SK-N-SH (cell line): ENCODE measurements around the gene PRPF40A. TPM values are rescaled to one million over a fixed set of nuclear protein-coding genes. Genes with fewer than 3 reads are reported as not detected.

ENCODE experiments used
- CTCF ChIA-PET: fragments of 300-600, 350-600 bp; formaldehyde crosslinking; extraction: SDS; loops from one replicate; lab custom pipeline; 2021; lab: Yijun Ruan, JAX
- POLR2A ChIA-PET: fragments of 350-600 bp; sonication (Branson Sonifier 250); formaldehyde crosslinking; extraction: SDS; loops from one replicate; lab custom pipeline; 2020; ENCODE audit warnings: antibody characterized with exemption, inconsistent platforms; lab: Yijun Ruan, JAX
- DNase-seq: peaks from one replicate; pipeline ENCODE4 v3.0.0; 2012
- H2AFZ ChIP-seq: fragments of 200-600 bp; sonication (generic); 2 replicates; pipeline ENCODE4 v1.8.1; 2016; ENCODE audit warnings: antibody characterized with exemption, mild to moderate bottlenecking, low read depth
- H3F3A ChIP-seq: fragments of 200-600 bp; sonication (generic); replicated peaks from 2 replicates; pipeline ENCODE3; 2016; ENCODE audit warnings: antibody characterized with exemption, mild to moderate bottlenecking; ENCODE audit not compliant: insufficient read depth
- H3K27ac ChIP-seq, 2 experiments: fragments of 200-500 bp in 1 of 2; fragments of 200-600 bp in 1 of 2; sonication (Bioruptor generic) in 1 of 2; sonication (generic), shearing (Covaris generic) in 1 of 2; 2 replicates each; pipeline versions ENCODE4 v1.5.1 to v1.6.1; 2014 to 2016; ENCODE audit warnings: low read depth in 2 of 2, inconsistent platforms in 1 of 2, low read length in 1 of 2, mild to moderate bottlenecking in 1 of 2, mixed read lengths in 1 of 2
- H3K27me3 ChIP-seq: fragments of 200-600 bp; sonication (generic), shearing (Covaris generic); 2 replicates; pipeline ENCODE4 v1.6.1; 2016; ENCODE audit warnings: mixed run types; ENCODE audit not compliant: insufficient read depth
- H3K36me3 ChIP-seq, 2 experiments: fragments of 200-500 bp in 1 of 2; fragments of 200-600 bp in 1 of 2; sonication (Bioruptor generic) in 1 of 2; sonication (generic) in 1 of 2; replicated peaks in 1 of 2; 2 replicates each; pipeline versions ENCODE3 to v1.5.1; 2014 to 2016; ENCODE audit warnings: low read length in 1 of 2, mild to moderate bottlenecking in 1 of 2; ENCODE audit not compliant: insufficient read depth in 2 of 2, control insufficient read depth in 1 of 2
- H3K4me1 ChIP-seq, 2 experiments: fragments of 200-500 bp in 1 of 2; fragments of 200-600 bp in 1 of 2; sonication (Bioruptor generic) in 1 of 2; sonication (generic), shearing (Covaris generic) in 1 of 2; 2 replicates each; pipeline versions ENCODE4 v1.5.1 to v1.6.1; 2014 to 2016; ENCODE audit warnings: low read depth in 1 of 2, low read length in 1 of 2, mixed run types in 1 of 2; ENCODE audit not compliant: insufficient read depth in 2 of 2, control insufficient read depth in 1 of 2
- H3K4me2 ChIP-seq: fragments of 200-600 bp; sonication (generic), shearing (Covaris generic); 2 replicates; pipeline ENCODE4 v1.6.1; 2017; ENCODE audit warnings: mixed run types
- H3K4me3 ChIP-seq, 2 experiments: fragments of 200-500 bp in 1 of 2; fragments of 200-600 bp in 1 of 2; sonication (Bioruptor generic) in 1 of 2; sonication (generic), shearing (Covaris generic) in 1 of 2; 2 replicates each; pipeline versions ENCODE4 v1.5.1 to v1.8.1; 2014 to 2016; ENCODE audit warnings: low read depth in 2 of 2, inconsistent platforms in 1 of 2, low read length in 1 of 2, mild to moderate bottlenecking in 1 of 2, mixed read lengths in 1 of 2, moderate library complexity in 1 of 2
- H3K79me2 ChIP-seq: fragments of 200-600 bp; sonication (generic); 2 replicates; pipeline ENCODE4 v1.8.1; 2017; ENCODE audit warnings: mild to moderate bottlenecking; ENCODE audit not compliant: insufficient read depth
- H3K9ac ChIP-seq: fragments of 200-600 bp; sonication (generic); 2 replicates; pipeline ENCODE4 v1.6.1; 2017; ENCODE audit warnings: mixed run types
- H3K9me2 ChIP-seq: fragments of 200-600 bp; sonication (generic); 2 replicates; pipeline ENCODE4 v1.6.1; 2017; ENCODE audit warnings: mixed run types
- H3K9me3 ChIP-seq: fragments of 200-600 bp; sonication (generic); 2 replicates; pipeline ENCODE4 v1.6.1; 2017; ENCODE audit warnings: mixed run types, mild to moderate bottlenecking, moderate library complexity
- H4K20me1 ChIP-seq: fragments of 200-600 bp; sonication (generic); 2 replicates; pipeline ENCODE4 v1.6.1; 2017; ENCODE audit warnings: mild to moderate bottlenecking, mixed run types; ENCODE audit not compliant: insufficient read depth
- ELF1 ChIP-seq: IDR thresholded peaks from 2 replicates; pipeline ENCODE4 v1.4.0; 2012
- EP300 ChIP-seq, 2 experiments: IDR thresholded peaks; 2 replicates each; pipeline versions ENCODE4 v1.4.0 to v1.6.1; 2012; ENCODE audit warnings: borderline replicate concordance in 1 of 2, low read depth in 1 of 2, low read length in 1 of 2
- EZH2phosphoT487 ChIP-seq: fragments of 200-600 bp; sonication (generic); IDR thresholded peaks from 2 replicates; pipeline ENCODE4 v1.6.1; 2017; ENCODE audit warnings: low read depth, mixed run types, mild to moderate bottlenecking, antibody characterized with exemption, moderate library complexity, borderline replicate concordance
- FOXJ3 ChIP-seq: sonication (generic); formaldehyde crosslinking; IDR thresholded peaks from 2 replicates; pipeline ENCODE4 v1.5.1; 2020; ENCODE audit warnings: mild to moderate bottlenecking, missing genetic modification reagents
- FOXM1 ChIP-seq: IDR thresholded peaks from 2 replicates; pipeline ENCODE4 v1.4.0; 2012; ENCODE audit warnings: low read depth, mild to moderate bottlenecking
- GATA2 ChIP-seq: sonication (generic); formaldehyde crosslinking; IDR thresholded peaks from 2 replicates; pipeline ENCODE4 v1.5.0; 2020; ENCODE audit warnings: mild to moderate bottlenecking, missing genetic modification reagents
- MEF2A ChIP-seq: IDR thresholded peaks from 2 replicates; pipeline ENCODE4 v1.4.0; 2012; ENCODE audit warnings: low read depth, borderline replicate concordance
- NRF1 ChIP-seq: IDR thresholded peaks from 2 replicates; pipeline ENCODE4 v1.6.1; 2012; ENCODE audit warnings: low read depth, mild to moderate bottlenecking, low read length
- RCOR1 ChIP-seq: fragments of 150-350 bp; IDR thresholded peaks from 2 replicates; pipeline ENCODE4 v1.6.1; 2017; ENCODE audit warnings: antibody characterized with exemption, low read length
- RFX5 ChIP-seq: IDR thresholded peaks from 2 replicates; pipeline ENCODE4 v1.6.1; 2012; ENCODE audit warnings: mild to moderate bottlenecking, improper control_type of control experiment, low read length
- RXRA ChIP-seq: IDR thresholded peaks from 2 replicates; pipeline ENCODE4 v1.4.0; 2012; ENCODE audit warnings: low read depth, mild to moderate bottlenecking, borderline replicate concordance
- SIN3A ChIP-seq: IDR thresholded peaks from 2 replicates; pipeline ENCODE4 v1.6.1; 2012; ENCODE audit warnings: low read depth, mild to moderate bottlenecking, low read length, moderate library complexity, borderline replicate concordance
- TEAD4 ChIP-seq: IDR thresholded peaks from 2 replicates; pipeline ENCODE4 v1.4.0; 2012; ENCODE audit warnings: mild to moderate bottlenecking, borderline replicate concordance; ENCODE audit not compliant: insufficient read depth
- YY1 ChIP-seq: IDR thresholded peaks from 2 replicates; pipeline ENCODE4 v1.4.0; 2012; ENCODE audit warnings: low read depth, mild to moderate bottlenecking
- WGBS: methylation state at CpG from one replicate; pipeline ENCODE4 v1.1.6; 2017; ENCODE audit warnings: low lambda C conversion rate; 5-methylcytosine and 5-hydroxymethylcytosine counted together
- polyA plus RNA-seq, 3 experiments: library from polyadenylated mRNA; depleted of rRNA; stranded (reverse); fragments of >200 nt; gene quantifications; 2 replicates each; pipeline ENCODE4 v1.2.3, GENCODE V29; 2012
- TF ChIP-seq, protein P1 (sequence below): IDR thresholded peaks from 2 replicates; pipeline ENCODE4; 2012
- TF ChIP-seq, protein P2 (sequence below): IDR thresholded peaks from 2 replicates; pipeline ENCODE4 v1.6.1; 2012; ENCODE audit warnings: mild to moderate bottlenecking, low read depth, low read length, moderate library complexity
- TF ChIP-seq, protein P3 (sequence below): fragments of 150-350 bp; IDR thresholded peaks from 2 replicates; pipeline ENCODE4 v1.6.1; 2017; ENCODE audit warnings: antibody characterized with exemption, low read length, low read depth, borderline replicate concordance

PRPF40A gene
- polyA plus RNA-seq, 1 of the 3 experiments (the other 2 are of a cell fraction), result 55.8 TPM

DNA sequence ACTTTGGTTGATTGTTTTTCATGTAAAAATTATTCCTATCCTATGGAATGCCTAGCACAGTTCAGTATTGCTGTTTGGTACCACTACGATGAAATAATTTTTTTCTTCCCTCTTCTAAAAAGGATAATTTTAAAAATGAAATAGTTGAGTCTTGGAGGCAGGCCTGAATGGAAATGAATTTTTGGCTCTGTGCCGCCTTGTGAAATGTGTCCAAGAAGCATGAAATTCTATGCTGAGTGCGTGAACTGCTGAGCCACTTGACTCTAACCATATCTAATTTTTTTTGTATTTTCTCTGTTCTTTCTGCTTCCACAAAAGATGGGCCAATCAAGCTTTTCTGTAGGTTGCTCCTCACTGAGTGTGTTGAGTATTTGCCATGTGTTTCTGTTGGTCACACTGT, 95.0 kb downstream of the PRPF40A start (continued):
- TF ChIP-seq EP300 (IDR thresholded peaks at IDR 0.05; ENCODE audit: borderline replicate concordance in 1 of 2, low read depth in 1 of 2, low read length in 1 of 2), result no peak
- TF ChIP-seq EZH2phosphoT487, result no peak
- TF ChIP-seq RFX5, result no peak
- TF ChIP-seq NRF1, result no peak
- TF ChIP-seq RCOR1, result no peak
- no peak for TF ChIP-seq GATA2
- TF ChIP-seq, all 33 proteins: peak for 0

DNA sequence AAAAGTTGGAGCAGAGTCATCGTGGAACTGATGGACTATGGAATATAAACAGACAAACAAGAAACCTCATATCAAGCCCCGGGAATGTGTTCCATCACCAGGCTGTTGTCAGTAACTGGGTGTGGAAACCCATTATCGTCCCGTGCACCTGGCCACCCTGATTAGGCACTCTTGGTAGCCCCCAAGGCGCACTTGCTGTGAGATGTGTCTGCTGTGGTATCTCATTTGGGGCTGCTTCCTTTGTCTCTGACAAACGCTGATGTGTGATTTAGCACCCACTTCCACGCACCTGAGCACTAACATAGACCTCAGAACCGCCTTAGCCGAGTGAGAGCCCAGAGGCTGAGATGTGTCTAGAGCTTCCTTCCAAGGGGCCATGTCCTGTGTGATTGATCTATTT, 96.3 kb downstream of the PRPF40A start:
- no peak overlapping the region for H2AFZ ChIP-seq
- H3K9me2 ChIP-seq, result no peaks in the 10 kb centered on the region
- POLR2A ChIA-PET, result no interaction called here
- no peak overlapping the region for H3K4me3 ChIP-seq
- H3K4me2 ChIP-seq, result no peak overlapping the region
- H3K4me1 ChIP-seq, result peaks cover 0 to 14% of the 10 kb centered on the region in 2 experiments; a peak in 2 of 4 replicates
- H3K9me3 ChIP-seq, result no peaks in the 10 kb centered on the region
- no peaks in the 10 kb centered on the region for H3K27me3 ChIP-seq
- no peaks in the 10 kb centered on the region for H4K20me1 ChIP-seq
- H3K79me2 ChIP-seq, result no peaks in the 10 kb centered on the region
- DNase-seq, result no peak
- 94% methylated on average over 7 of the region's 9 CpGs for WGBS
- H3K36me3 ChIP-seq, result peaks cover 9 to 55% of the 10 kb centered on the region in 2 experiments
- no peak overlapping the region for H3K27ac ChIP-seq
- no peak overlapping the region for H3K9ac ChIP-seq
- CTCF ChIA-PET, result interaction anchor here (1.5 kb wide), 1 partner anchor 445 kb away, joined by 5 read pairs; the partner anchor contains the start of gene STAM2
- H3F3A ChIP-seq, result no peaks in the 10 kb centered on the region
- no peak for TF ChIP-seq EP300 (IDR thresholded peaks at IDR 0.05; ENCODE audit: borderline replicate concordance in 1 of 2, low read depth in 1 of 2, low read length in 1 of 2)
- TF ChIP-seq FOXM1, result no peak
- TF ChIP-seq, protein P1, sequence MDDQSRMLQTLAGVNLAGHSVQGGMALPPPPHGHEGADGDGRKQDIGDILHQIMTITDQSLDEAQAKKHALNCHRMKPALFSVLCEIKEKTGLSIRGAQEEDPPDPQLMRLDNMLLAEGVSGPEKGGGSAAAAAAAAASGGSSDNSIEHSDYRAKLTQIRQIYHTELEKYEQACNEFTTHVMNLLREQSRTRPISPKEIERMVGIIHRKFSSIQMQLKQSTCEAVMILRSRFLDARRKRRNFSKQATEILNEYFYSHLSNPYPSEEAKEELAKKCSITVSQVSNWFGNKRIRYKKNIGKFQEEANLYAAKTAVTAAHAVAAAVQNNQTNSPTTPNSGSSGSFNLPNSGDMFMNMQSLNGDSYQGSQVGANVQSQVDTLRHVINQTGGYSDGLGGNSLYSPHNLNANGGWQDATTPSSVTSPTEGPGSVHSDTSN, result no peak
- no peak for TF ChIP-seq RCOR1
- no peak for TF ChIP-seq RXRA
- TF ChIP-seq ELF1, result no peak

DNA sequence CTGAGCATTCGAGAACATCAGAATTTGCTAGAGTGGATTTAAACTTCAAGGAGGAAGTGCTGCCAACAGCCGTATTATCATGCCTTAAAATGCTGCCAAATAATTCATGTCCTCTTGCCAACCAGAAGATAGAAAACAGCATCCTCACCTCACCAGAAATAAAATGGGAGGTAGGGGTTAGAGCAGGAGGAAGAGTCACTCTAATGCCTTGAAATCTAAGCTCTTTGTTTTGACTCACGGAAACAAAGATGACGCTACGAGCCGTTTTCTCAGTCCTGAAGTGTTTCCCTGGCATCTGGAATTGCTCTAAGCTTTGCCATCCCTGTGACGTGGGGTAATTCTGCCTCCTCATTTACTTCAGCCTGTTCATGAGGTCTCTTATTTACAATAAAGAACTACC, 97.1 kb downstream of the PRPF40A start:
- peaks cover 0 to 14% of the 10 kb centered on the region in 2 experiments; a peak in 2 of 4 replicates for H3K4me1 ChIP-seq
- H2AFZ ChIP-seq, result no peak overlapping the region
- no peak overlapping the region for H3K4me3 ChIP-seq
- 85% methylated on average over 7 of the region's 7 CpGs for WGBS
- peaks cover 9 to 60% of the 10 kb centered on the region in 2 experiments for H3K36me3 ChIP-seq
- no peak overlapping the region for H3K4me2 ChIP-seq
- POLR2A ChIA-PET, result interaction anchor here (0.9 kb wide), 1 partner anchor 284 kb away, joined by 3 read pairs; no protein-coding TSS in a partner anchor
- no peak overlapping the region for H3K27ac ChIP-seq
- TF ChIP-seq, protein P2, sequence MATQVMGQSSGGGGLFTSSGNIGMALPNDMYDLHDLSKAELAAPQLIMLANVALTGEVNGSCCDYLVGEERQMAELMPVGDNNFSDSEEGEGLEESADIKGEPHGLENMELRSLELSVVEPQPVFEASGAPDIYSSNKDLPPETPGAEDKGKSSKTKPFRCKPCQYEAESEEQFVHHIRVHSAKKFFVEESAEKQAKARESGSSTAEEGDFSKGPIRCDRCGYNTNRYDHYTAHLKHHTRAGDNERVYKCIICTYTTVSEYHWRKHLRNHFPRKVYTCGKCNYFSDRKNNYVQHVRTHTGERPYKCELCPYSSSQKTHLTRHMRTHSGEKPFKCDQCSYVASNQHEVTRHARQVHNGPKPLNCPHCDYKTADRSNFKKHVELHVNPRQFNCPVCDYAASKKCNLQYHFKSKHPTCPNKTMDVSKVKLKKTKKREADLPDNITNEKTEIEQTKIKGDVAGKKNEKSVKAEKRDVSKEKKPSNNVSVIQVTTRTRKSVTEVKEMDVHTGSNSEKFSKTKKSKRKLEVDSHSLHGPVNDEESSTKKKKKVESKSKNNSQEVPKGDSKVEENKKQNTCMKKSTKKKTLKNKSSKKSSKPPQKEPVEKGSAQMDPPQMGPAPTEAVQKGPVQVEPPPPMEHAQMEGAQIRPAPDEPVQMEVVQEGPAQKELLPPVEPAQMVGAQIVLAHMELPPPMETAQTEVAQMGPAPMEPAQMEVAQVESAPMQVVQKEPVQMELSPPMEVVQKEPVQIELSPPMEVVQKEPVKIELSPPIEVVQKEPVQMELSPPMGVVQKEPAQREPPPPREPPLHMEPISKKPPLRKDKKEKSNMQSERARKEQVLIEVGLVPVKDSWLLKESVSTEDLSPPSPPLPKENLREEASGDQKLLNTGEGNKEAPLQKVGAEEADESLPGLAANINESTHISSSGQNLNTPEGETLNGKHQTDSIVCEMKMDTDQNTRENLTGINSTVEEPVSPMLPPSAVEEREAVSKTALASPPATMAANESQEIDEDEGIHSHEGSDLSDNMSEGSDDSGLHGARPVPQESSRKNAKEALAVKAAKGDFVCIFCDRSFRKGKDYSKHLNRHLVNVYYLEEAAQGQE, result no peak
- TF ChIP-seq MEF2A, result no peak
- no peak for TF ChIP-seq FOXJ3 (CRISPR knock-in tag)
- TF ChIP-seq, protein P3, sequence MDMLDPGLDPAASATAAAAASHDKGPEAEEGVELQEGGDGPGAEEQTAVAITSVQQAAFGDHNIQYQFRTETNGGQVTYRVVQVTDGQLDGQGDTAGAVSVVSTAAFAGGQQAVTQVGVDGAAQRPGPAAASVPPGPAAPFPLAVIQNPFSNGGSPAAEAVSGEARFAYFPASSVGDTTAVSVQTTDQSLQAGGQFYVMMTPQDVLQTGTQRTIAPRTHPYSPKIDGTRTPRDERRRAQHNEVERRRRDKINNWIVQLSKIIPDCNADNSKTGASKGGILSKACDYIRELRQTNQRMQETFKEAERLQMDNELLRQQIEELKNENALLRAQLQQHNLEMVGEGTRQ, result no peak
- no peak for TF ChIP-seq TEAD4
- TF ChIP-seq NRF1, result no peak
- TF ChIP-seq YY1, result no peak
- TF ChIP-seq SIN3A, result no peak
- no peaks in the 10 kb centered on the region for H3F3A ChIP-seq
- no peak overlapping the region for H3K9ac ChIP-seq
- no peaks in the 10 kb centered on the region for H3K9me3 ChIP-seq
- no peak for DNase-seq
- H4K20me1 ChIP-seq, result no peaks in the 10 kb centered on the region
- CTCF ChIA-PET, result interaction anchor here (0.7 to 3.9 kb wide), 3 partner anchors 15 to 444 kb away, joined by 3 to 28 read pairs (median 5); partner anchors contain the start of gene STAM2
- H3K27me3 ChIP-seq, result no peaks in the 10 kb centered on the region
- no peaks in the 10 kb centered on the region for H3K9me2 ChIP-seq
- no peaks in the 10 kb centered on the region for H3K79me2 ChIP-seq
